ENCODE results near the gene PNMA8B. TPM values are rescaled to one million over a fixed set of nuclear protein-coding genes. Genes with fewer than 3 reads are reported as not detected.
"Not testable (repeated sequence)": the region's sequence is repeated elsewhere in the genome, so short reads cannot be mapped to it uniquely, and the experiment has no call there.

Gene PNMA8B, protein sequence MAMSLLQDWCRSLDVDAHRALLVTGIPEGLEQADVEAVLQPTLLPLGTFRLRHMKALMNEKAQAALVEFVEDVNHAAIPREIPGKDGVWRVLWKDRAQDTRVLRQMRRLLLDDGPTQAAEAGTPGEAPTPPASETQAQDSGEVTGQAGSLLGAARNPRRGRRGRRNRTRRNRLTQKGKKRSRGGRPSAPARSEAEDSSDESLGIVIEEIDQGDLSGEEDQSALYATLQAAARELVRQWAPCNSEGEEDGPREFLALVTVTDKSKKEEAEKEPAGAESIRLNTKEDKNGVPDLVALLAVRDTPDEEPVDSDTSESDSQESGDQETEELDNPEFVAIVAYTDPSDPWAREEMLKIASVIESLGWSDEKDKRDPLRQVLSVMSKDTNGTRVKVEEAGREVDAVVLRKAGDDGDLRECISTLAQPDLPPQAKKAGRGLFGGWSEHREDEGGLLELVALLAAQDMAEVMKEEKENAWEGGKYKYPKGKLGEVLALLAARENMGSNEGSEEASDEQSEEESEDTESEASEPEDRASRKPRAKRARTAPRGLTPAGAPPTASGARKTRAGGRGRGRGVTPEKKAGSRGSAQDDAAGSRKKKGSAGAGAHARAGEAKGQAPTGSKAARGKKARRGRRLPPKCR
- total RNA-seq (2014; rRNA removed; shearing (Covaris generic)) = 0.07 TPM in 1 of 2 replicates, not detected in the other

DNA sequence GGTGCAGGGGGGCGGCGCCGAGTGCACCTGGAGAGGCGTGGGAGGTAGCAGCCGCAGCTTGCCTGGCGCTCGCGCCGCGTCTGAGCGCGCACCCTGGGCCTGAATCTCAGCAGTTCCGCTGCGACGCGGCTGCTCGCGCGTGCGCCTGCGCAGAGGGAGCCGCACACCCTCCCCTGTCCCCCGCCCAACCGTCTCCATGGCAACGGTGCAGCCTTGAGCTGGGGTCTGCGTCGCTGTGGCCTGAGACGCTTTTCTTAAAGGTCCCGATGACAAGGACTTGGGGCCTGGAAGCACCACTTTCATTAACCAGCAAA, at the start of gene PNMA8B:
Gene PNMA8B (minus strand): TSS at position 82 of the 314 bp plus-strand sequence. CDS start 402 bp downstream, outside the sequence.
- DNase-seq (ENCODE audit: low read depth) = no peak

DNA sequence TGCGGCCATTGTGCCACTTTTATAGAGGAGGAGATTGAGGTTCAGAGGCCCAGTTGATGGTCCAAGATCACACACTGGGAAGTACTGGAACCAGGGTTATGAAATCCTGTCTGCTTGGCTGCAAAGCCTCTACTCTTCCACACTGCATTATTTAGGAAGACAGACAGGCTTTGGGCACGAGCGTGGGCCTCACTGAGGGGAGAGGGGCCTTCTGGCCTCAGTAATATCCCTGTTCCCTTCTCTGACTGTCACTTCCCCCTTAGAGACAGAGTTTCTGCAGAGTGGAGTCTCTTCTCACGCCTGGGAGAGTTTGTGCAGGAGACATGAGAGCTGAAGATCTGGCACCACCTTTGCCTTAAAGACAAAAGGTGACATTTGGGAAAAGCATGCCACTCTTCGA, 49.0 kb upstream of the PNMA8B start:
- no peak for DNase-seq (ENCODE audit: low read depth)

DNA sequence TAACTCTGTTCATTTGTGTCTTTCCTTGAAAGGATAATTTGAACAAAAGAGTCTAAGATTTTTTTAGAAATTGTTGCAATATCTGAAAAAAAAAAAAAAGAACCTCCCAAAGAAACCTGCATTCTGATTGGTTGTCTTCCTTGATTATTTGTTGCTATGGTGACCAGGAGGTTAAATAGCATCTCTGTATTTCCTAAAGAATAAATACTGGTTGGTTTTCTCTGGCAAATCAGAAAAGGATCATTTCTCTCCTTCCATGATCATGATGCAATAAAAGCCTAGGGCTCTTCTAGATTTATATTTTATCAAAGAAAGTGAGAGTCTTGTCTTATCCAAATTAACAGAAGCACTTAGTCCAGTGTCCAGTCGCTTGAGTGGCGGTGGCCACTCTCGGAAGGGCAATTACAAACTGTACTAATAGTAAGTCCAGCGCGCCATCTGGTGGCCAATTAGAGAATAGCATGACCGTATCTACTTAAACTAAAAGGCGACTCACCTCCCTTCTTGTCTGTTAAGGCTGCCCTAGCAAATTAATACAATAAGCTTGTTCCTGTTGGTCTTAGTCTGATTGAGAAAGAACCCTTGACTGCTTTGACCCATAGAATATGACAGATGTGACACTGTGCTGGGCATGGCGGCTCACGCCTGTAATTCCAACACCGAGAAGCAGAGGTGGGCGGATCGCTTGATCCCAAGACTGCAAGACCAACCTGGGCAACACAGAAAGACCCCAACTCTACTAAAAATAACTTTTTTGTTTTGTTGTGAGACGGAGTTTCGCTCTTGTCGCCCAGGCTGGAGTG, 47.0 kb upstream of the PNMA8B start:
- DNase-seq (ENCODE audit: low read depth) = peak; percentile 87

DNA sequence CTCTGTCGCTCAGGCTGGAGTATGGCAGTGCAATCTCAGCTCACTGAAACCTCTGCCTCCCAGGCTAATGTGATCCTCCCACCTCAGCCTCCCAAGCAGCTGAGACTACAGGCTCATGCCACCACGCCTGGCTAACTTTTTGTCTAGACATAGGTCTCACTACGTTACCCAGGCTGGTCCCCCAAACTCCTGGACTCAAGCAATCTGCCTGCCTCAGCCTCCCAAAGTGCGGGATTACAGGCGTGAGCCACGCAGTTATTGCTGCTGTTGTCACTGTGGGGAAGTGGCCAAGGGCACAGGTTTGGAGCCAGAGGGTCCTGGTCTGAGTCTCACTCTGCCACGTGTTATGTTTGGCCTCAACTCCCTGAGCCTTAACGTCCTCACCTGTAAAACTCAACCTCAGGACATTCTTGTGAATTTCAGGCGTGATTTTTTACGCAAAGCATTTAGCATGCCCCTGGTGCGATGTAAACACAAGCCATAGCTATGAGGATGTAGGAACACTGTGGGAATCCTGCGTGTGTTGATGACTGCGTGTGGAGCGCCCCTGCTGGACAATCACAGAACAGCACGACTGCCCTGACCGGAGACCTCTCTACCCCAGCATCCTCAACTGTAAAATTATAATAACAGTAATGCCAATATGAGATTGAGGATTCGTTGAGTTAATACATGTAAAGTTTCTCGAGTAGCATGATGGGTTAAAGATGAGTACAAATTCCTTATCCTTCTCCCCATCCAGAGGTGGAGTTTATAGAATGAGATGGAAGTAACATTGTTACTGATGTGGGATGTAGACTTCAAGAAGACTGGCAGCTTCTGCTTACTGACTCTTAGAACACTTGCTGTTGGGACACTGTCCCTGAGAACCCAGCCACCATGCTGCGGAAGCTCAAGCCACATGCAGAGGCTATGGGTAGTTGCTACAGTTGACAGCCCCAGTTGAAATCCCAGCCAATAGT, 41.8 kb upstream of the PNMA8B start:
- DNase-seq (ENCODE audit: low read depth) = peak; percentile 23

DNA sequence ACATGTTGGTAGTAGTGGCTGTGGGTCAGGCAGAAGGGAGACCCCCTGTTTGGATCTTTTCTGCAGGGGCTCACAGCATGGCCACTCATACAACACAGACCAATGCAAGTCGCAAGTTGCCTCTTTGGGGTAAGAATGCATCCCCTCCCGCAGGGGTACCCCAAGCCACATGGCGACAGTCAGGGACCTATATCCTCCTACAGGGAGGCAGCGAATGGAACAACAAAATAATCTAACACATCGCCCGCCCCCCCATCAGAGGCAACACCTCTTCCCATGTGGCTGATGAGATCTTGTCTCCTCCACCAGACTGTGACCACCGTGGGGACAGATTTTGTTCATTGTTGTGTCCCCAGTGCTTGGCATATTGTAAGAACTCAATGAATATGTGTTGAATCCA, 40.7 kb upstream of the PNMA8B start:
- no peak for DNase-seq (ENCODE audit: low read depth)

DNA sequence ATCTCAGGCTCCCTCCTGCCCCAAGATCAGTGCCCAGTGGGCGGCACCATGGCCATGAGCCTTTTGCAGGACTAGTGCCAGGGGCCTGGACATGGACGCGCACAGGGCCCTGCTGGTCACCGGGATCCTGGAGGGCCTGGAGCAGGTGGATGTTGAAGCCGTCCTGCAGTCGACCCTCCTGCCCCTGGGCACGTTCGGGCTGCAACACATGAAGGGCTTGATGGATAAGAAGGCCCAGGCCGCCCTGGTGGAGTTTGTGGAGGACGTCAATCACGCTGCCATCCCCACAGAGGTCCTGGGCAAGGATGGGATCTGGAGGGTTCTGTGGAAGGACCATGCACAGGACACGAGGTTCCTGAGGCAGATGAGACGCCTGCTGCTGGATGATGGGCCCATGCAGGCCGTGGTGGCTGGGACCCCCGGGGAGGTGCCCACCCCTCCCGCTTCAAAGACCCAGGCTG, 38.0 kb upstream of the PNMA8B start:
- DNase-seq (ENCODE audit: low read depth) = no peak

DNA sequence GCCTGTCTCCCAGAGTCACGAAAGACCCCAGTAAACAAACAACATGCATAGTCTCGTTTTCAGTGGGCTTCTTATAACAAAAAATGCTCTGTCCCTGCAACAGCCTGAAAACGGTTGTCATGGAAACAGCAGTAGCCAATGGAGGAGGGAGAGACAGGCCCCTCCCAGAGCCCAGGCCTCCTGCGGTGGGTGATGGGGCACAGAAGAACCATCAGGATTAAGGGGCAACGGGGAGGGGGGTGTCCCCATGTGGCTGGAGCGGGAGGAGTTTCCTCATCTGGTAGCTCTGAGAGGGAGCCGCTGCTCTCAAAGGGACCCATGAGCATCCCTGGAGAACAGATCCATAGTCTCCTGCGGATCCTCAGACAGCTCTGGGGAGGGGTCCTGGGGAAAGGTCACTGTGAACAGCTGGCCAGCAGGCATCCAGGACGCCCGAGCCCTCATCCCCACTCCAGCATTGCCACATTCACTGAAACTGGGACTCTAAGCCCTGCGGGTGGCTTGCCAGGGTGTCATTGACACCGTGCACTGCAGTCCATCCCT, 37.5 kb upstream of the PNMA8B start:
- no peak for DNase-seq (ENCODE audit: low read depth)

DNA sequence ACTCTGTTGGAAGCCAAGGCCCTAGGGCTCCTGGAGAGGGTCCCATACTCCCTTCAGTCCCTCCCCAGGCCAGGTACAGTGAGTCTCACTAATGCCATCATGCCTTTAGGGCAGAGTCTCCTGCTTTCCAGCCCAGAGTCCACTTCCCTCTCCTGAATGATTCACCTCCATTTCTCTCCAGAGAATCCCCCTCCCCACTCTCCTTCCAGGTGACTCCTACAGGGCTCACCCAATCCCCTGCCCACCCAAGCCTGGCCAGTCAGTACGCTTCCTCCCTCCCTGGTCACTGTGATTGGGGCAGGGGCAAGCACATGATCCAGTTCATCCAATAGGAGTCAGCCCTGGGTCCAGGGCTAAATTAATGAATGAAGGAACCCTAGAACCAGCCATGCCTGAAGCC, 35.0 kb upstream of the PNMA8B start:
- DNase-seq (ENCODE audit: low read depth) = peak; percentile 48

DNA sequence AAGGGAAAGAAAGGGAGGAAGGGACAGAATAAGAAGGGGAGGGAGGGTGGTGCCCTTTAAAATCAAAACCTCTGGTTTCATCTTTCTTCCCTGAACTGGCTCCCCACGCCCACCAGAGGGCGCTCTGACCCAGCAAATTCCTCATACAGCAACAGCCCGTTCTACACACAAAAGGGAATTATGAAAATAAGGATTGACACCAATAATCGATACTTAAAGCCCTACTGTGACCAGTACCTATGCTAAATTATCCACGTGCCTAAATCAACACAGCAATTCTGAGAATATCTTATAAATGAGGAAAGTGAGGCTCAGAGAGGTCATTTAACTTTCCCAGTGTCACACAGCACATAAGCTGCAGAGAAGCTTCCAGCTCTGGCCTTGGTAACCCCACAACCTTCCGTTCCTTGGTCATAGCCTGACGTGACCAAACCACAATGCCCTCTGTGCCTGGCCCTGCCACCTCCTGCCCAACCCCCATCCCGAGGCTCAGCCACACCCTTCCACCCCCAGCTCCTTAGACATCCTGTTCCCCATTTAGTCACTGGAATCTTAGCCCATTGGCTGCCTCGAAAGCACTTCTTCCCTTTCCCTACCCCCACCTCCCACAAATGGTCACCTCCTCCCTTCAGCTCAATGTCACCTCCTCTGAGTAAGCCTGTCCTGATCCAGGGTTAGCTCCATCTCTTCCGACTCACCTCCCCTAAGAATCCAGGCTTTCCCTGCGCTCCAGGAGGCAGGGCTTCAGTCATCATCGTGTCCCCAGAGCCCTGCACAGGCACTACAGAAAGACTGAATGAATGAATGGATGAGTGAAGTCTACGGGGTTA, 34.2 kb upstream of the PNMA8B start:
- DNase-seq (ENCODE audit: low read depth) = peak; percentile 77

DNA sequence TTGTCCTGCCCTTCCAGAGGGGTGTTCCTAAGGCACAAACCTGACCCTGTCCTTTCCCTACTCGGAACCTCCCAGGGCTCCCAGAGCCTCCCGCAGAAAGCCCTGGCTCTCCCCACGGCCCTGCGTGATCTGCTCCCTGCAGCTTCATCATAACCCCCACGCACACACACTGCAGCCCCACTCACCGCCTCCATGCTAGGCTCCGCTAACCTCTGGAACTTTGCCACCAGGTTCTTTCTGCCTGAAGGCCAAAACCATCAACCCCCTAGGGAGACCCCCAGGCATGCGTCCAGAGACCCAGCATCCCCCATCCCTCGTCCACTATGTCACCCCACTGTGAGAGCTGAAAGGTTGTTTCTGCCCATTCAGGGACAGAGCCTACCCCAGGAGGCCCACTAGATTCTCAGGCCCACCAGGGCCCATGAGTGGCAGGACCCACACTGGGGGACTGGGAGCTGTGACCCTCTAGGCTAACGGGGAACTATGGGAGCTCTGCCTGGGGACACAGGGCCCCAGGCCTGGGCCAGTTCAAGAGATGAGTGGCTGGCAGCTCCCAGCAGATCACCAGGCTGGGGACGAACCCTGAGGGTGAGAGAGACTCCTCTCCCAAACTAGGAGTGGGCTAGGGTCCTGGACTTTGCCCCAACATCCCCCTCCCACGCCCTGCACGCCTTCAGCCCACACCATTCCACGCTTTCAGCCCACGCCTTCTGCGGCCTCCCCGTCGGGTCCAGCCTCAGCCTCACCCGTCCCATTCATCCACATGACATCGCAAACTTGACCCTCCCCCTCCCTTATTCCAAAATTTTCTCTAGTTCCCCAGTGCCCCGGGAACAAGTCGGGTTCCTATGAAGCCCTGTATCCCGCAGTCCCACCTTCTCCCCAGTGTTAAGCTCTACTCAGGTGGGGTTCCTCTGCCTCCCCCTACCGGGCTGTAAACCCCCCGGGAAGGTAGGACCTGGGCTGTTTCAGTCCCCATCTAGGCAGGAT, 33.2 kb upstream of the PNMA8B start:
- no peak for DNase-seq (ENCODE audit: low read depth)

DNA sequence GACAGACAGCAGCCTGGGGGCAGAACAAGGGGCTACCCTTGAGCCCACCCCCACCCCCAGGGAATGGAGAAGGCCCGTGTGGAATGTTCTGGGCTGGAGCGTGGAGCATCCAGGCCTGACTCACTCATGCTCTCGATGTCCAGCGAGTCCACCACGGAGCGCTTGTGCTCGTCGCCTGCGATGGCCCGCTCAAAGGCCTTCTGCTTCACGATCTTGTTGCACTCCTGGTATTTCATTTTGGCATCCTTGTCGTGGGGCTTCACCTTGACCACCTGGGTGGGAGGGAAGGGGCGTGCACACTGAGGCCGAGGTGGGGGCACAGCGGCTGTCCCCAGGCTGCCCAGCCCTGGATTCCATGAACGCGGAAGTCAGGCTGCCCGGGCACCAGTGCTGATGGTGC, 31.1 kb upstream of the PNMA8B start:
- not testable (repeated sequence) for DNase-seq (ENCODE audit: low read depth)

DNA sequence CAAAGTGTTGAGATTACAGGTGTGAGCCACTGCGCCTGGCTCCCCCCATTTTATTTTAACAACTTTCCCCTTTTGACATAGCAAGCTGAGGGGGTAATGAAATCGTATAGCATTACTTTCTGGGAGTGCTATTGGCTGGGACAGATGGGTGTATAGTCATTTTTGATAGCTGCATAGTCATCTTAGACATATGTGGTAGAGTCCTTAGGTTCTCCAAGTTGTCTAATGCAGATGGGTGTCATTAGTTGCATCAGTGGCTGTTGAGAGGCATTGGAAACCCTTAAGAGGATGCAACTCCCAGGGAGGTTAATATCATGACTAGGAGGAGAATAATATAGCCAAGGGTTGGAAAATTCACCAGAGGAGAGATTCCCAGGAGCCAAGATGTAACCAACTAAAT, 28.6 kb upstream of the PNMA8B start:
- DNase-seq (ENCODE audit: low read depth) = no peak

DNA sequence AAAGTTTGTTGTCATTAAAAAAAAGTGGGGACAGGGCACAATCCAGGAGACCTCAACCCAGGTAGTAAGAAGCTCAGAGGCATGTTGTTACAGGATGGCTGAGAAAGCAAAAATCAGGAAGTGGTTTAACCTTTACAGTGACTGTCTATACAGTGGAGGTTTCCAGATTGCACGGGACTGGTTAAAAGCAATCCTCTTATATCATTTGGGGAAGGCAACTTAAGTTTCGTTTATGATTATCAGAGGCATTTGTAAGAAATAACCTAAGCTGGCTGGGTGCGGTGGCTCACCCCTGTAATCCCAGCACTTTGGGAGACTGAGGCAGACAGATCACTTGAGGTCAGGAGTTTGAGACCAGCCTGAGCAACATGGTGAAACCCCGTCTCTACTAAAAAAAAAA, 27.3 kb upstream of the PNMA8B start:
- DNase-seq (ENCODE audit: low read depth) = not testable (repeated sequence)

DNA sequence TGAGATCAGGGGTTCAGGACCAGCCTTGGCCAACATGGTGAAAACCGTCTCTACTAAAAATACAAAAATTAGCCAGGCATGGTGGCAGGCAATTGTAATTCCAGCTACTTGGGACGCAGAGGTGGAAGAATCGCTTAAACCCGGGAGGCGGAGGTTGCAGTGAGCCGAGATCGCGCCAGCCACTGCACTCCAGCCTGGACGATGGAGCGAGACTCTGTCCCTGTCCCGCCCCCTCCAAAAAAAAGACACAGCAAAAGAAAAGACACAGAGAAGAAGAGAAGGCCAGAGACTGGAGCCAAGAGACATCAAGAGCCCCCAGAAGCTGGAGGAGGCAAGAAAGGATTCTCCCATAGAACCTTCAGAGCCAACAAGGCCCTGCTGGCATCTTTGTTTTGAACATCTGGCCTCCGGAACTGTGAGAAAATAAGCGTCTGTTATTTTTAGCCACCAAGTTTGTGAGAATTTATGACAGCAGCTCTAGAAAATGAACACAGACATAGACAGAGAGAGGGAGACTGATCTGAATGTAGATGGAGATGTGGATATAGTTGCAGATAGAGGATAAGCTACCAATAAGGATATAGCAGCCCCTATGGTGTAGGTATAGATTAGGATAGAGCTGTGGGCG, 25.7 kb upstream of the PNMA8B start:
- DNase-seq (ENCODE audit: low read depth) = no peak

DNA sequence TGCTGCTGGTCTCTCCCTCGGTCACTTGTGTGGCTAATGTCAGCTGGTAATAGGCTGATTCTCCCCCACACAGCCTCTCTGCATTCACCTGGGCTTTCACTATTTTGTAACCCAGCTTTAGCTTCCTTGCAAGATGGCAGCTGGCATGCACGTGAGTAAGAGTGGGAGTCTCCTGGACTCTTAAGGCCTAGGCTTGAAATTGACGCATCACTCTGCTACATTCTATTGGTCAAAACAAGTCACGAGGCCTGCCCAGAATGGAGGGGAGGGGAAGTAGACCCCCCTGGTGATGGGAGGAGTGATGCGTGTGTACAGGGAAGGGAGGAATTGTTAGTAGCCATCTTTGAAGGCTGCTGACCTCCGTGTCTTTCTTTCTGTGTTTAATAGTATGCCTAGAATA, 24.9 kb upstream of the PNMA8B start:
- no peak for DNase-seq (ENCODE audit: low read depth)

DNA sequence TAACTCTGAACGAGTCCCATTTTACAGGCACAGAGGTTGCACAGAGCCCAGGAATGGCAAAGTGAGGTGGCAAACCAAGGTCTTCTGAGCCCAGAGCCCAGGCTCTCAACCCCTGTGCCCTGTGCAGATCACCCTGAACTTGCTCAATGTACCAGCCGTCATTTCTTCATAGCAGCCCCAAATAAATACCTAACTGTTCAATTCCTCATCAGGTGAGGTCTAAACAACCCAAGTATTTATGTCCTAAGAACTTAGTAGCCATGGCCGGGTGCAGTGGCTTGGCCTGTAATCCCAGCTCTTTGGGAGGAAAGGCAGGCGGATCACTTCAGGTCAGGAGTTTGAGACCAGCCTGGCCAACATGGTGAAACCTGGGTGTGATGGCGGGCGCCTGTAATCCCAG, 21.8 kb upstream of the PNMA8B start:
- DNase-seq (ENCODE audit: low read depth) = no peak

DNA sequence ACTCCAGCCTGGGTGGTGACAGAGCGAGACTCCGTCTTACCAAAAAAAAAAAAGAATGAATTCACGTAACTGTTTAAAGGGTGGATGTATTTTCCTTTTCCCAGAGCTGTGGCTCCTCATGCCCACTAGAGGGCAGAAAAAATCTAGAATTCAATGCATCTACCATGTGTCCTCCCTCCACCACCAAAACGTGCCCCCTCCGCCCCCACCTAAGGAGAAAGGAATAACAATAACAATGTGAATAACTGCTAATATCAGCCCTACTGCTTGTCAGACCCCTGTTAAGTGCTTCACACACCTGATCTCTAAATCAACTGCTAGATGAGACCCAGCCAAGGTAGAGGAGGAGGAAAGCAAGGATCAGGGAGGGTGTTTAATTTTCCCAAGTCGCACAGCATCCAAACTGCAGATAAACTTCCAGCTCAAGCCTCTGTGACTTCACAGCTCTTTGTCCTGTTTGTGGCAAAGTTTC, 20.2 kb upstream of the PNMA8B start:
- DNase-seq (ENCODE audit: low read depth) = peak; percentile 51

DNA sequence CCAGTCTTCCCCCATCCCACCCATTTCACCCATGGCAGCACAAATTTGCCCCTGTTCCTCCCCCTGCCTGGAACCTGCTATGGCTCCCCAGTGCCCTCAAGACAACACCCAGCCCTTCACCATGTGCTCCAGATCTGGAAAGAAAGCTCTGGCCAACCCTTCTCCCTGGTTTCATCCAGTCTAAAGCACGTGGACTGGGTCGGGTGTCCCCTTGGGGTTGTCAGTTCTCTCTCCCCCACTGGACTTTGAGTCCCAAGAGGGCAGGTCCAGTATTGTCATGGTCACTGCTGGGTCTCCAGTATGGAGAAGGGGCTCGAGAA, 19.6 kb upstream of the PNMA8B start:
- no peak for DNase-seq (ENCODE audit: low read depth)

Measured in M059J (cell line).